NOMO-1 (cell line): ENCODE measurements around the gene VPS8.

ENCODE experiments used
- DNase-seq, 2 experiments: peaks; one replicate each; lab custom pipeline; 2025; ENCODE audit not compliant: unreplicated experiment in 2 of 2; lab: John Stamatoyannopoulos, UW

VPS8 gene

GRCh38 chr3:184811663-184811998, 335 bp upstream of the VPS8 start:
- DNase-seq = no peak

DNA sequence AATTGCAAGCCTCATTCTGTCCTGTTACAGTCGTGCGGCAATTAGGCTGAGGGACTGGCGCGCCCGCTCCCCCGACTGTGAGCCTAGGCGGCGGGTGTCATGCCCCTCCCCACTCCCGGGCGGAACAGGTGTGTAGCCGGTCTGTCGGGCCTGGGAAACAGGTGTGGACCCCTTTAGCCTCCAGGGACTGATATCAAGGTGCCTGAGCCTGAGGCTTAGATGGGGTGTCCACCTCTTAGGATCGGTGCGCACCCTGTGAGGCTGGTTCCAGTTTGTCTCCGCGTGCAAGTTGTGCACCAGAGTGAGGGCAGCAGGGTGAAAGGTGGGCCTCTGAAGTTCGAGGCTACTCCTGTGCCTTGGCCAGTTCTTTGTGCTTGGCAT, 686 bp downstream of the VPS8 start:
- DNase-seq = no peak

DNA sequence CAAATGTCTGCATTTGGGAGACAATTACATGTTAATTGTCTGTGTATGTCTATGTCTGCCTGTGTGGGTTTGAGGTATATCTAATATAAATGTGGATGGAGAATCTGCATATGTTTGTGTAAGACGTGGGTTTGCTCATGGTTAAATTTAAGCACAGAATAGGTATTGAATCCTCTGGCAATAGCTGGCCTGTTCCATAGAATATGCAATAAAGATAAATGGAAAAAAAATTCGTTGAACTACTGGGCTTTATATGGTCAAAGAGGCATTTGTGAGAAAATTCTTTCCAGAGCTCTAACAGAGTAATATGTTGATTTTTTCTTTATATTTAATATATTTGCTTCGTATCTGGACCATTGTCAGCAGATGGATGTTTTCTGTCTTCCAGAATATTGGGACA, 1.4 kb downstream of the VPS8 start:
- DNase-seq = no peak

GRCh38 chr3:184814214-184814613, 2.2 kb downstream of the VPS8 start:
- DNase-seq = peak in 1 of 2 experiments; percentile 15

DNA sequence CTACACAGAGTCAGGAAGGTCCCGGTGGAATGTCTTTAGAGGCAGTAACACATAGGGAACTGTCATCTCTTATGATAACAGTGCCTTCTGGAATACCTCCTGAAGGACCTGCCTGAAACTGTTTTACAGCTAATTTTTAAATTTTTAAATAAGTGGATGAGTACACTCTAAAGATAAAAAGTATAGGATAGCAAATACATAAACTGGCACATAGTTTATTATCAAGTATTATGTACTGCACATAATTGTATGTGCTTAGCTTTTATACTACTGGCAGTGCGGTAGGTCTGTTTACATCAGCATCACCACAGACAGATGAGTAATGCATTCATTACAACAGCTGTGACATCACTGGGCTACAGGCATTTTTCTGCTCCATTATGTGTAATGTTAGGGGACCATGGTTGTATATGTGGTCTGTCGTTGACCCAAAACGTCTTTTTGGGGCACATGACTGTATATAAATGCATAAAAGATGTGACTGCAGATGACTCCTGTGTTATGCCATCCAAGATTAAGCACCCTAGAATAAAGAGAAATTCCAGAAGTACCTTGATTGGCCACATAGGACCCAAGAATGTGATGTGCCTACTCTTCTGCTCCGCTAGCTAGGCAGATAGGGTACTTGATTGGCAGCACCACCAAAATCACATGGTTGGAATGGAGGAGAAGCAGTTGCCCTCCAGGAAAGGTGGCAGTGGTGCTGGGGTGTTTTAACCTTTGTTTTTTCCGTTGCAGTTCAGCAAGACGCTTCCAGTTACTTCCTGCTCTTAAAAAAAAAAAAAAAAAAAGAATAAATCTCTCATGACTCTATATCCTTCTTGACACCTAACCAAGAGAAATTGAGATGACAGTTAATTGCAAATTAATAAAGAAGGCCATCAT, 3.3 kb downstream of the VPS8 start:
- no peak for DNase-seq

DNA sequence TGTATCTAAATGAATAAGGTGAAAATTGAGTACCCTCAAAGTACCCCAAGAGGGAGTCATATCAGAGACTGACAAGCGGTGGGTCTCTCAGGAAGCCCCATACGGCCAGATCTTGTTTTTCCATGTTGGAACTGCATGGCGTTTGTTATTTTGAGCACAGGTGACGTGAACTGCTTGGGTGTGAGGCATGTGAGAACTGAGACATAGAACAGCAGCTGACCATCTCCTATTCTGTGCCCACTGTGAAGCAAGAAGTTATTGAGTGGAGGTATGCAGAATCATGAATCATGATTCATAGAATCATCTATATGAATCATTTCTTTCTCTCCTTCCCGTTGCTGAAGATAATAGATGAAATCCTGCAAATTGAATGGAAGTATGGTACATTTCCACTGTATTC, 4.6 kb downstream of the VPS8 start:
- no peak for DNase-seq

DNA sequence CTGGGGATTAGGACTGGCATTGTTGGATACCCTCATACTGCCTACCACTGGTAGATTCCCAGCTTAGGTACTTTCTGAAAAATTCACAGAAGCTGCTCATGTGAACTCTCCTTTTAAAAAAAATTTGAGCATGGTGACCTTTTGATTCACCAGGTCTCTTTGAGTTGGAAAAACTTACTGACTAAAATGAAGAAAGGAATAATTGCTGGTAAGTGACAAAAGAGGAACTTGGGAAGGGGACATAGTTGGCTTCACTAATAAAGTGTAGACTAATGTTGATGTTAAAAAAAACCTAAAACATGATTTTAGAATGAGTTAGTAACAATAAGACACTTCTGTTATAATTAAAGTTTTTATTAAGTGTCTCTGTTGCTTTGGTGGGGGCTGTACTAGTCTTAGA, 8.6 kb downstream of the VPS8 start:
- peak in 1 of 2 experiments; percentile 36 for DNase-seq

DNA sequence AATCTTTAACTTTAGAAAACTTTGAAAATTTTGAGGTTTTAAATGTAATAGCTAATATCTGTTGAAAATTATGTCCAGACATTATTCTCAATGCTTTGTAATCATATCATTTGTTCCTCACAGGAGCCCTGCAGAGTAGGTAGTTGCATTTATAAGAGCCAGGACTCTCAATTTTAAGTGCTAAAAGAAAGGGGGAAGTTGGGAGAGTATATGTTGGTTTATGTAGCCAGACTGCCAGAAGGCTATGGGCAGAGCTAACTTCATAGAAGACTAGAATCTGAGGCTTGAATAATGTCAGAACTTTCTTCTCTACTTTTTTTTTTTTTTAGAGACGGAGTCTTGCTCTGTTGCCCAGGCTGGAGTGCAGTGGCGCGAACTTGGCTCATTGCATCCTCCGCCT, 9.1 kb downstream of the VPS8 start:
- DNase-seq = peak in 1 of 2 experiments; percentile 48

GRCh38 chr3:184822081-184822480, 10.1 kb downstream of the VPS8 start:
- no peak for DNase-seq

DNA sequence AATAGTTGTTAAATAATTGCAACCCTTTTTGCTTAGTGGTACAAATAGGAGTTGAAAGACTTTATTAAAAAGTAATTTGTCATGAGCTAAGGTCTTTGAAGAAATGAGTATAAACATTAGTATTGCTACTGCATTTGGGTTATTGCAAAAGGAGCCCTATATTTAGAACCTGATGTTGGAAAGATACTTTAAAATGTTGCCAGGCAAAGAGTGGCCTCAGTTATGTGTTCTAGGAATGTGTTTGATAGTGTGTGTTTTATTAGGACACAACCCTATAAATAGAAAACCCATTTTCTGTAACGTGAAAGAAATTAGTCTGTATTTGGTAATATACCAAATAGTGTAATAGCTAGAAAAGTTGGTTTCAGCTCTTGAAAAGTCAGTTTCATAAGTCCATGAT, 10.7 kb downstream of the VPS8 start:
- no peak for DNase-seq

- DNase-seq = no peak
Measured at GRCh38 chr3:184823990-184824389, 12.0 kb downstream of the VPS8 start.

DNA sequence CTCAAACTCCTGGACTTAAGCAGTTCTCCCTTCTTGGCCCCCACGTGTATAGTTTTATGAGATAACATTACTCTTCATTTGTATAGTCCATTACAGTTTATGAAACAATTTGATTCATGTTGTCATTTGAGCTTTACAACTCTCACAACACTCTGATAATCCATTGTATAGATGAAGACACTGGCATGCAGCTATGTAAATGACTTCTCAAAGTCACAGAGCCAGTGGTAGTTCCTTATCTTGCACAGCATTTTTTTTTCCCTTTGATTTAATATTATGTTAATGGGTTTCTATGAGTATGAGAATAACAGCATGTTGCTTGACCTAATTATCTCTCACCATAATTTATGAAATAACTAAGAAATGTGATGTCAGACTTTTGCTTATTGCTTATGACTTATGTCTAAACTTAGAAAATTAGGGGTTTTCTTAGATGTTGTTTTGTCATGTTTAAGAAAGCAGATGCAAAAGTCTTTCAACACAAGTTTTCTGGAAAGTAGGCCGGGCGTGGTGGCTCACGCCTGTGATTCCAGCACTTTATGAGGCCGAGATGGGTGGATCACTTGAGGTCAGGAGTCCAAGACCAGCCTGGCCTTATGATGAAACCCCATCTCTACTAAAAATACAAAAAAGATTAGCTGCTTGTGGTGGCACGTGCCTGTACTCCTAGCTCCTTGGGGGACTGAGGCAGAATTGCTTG, 13.3 kb downstream of the VPS8 start:
- no peak for DNase-seq

GRCh38 chr3:184827572-184827971, 15.6 kb downstream of the VPS8 start:
- no peak for DNase-seq

DNA sequence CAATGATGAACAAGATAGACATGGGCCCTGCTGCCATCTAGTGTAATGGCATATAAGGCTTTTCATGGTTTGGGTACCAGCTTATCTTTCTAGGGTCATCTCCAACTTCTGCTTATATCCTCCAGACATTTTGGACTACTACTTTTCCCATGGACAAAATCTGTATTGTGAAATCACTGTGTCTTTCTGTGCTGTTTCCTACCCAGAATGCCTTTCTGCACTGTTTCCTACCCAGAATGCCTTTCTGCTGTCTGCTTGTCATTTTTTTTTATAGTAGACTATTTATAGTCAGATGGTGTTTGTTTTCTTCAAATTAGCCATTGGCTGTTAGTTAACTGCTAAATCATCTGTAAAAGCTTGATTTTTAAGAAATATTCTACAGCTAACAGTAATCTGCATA, 20.1 kb downstream of the VPS8 start:
- DNase-seq = no peak

- no peak for DNase-seq
Measured at GRCh38 chr3:184832903-184833302, 20.9 kb downstream of the VPS8 start.

- DNase-seq = no peak
Measured at GRCh38 chr3:184836090-184836822, 24.3 kb downstream of the VPS8 start.

GRCh38 chr3:184842433-184842832, 30.5 kb downstream of the VPS8 start:
- DNase-seq = no peak

GRCh38 chr3:184845819-184846218, 33.9 kb downstream of the VPS8 start:
- no peak for DNase-seq

DNA sequence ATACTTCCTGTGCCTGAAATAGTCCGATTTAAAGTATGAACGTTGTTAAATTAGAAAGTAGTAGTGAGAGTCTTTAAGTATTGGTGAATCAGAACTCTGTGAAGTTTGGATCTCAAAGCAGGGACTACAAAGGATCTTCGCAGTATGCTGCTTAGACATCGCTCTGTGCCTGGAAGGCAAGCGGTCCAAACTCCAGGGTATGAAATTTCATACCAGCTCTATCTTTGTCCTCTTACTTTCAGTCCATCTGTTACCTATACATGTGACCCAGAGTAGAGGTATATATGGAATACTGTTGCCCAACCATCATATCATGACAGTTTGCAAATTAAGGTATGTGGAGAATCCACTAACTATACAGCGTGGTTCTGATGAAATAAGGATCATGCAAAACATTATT, 34.5 kb downstream of the VPS8 start:
- DNase-seq = no peak

GRCh38 chr3:184848934-184849333, 37.0 kb downstream of the VPS8 start:
- no peak for DNase-seq

GRCh38 chr3:184850201-184850600, 38.2 kb downstream of the VPS8 start:
- DNase-seq = no peak

- DNase-seq = no peak
Measured at GRCh38 chr3:184857099-184857498, 45.1 kb downstream of the VPS8 start.
